H1 (cell line): ENCODE results near the gene HDAC7. TPM values are rescaled to one million over a fixed set of nuclear protein-coding genes. Genes with fewer than 3 reads are reported as not detected.

Experiments used
- CTCF ChIA-PET: fragments of 300-600 bp; sonication (Branson Sonifier 250); formaldehyde crosslinking; loops from one replicate; lab custom pipeline; 2021; ENCODE audit not compliant: partially characterized antibody; lab: Charles Lee
- POLR2A ChIA-PET: fragments of 300-600 bp; sonication (Branson Sonifier 250); formaldehyde crosslinking; loops from one replicate; lab custom pipeline; 2021; ENCODE audit warnings: inconsistent platforms; ENCODE audit not compliant: partially characterized antibody; lab: Charles Lee
- DNase-seq, 2 experiments: peaks; one replicate each; pipeline versions ENCODE4 v3.0.0 to v3.0.0-alpha.2; 2010 to 2022; ENCODE audit warnings: low spot score in 2 of 2, low read depth in 1 of 2, mixed read lengths in 1 of 2
- FAIRE-seq: peaks from 2 replicates; lab custom pipeline; 2011; peaks lifted over from hg19 to GRCh38; lab: Jason Lieb, UNC
- H2AFZ ChIP-seq: 2 replicates; pipeline ENCODE4 v1.8.1; 2012; ENCODE audit warnings: low read length, inconsistent platforms
- H2AK5ac ChIP-seq: 2 replicates; pipeline ENCODE4 v1.6.1; 2013; ENCODE audit warnings: low read depth, low read length
- H2BK120ac ChIP-seq: replicated peaks from 2 replicates; pipeline ENCODE3; 2013; ENCODE audit warnings: low read depth, low read length, inconsistent platforms
- H2BK12ac ChIP-seq: 2 replicates; pipeline ENCODE4 v1.6.1; 2013; ENCODE audit warnings: low read depth, low read length
- H2BK15ac ChIP-seq: 2 replicates; pipeline ENCODE4 v1.6.1; 2013; ENCODE audit warnings: low read length
- H2BK20ac ChIP-seq: 2 replicates; pipeline ENCODE4 v1.6.1; 2013; ENCODE audit warnings: low read length
- H2BK5ac ChIP-seq: 2 replicates; pipeline ENCODE4 v1.6.1; 2013; ENCODE audit warnings: low read depth, low read length
- H3K14ac ChIP-seq: 2 replicates; pipeline ENCODE4 v1.6.1; 2013; ENCODE audit warnings: inconsistent platforms; ENCODE audit not compliant: insufficient read length
- H3K18ac ChIP-seq: 2 replicates; pipeline ENCODE4 v1.6.1; 2013; ENCODE audit warnings: low read length; ENCODE audit errors: extremely low read depth
- H3K23ac ChIP-seq: 2 replicates; pipeline ENCODE4 v1.6.1; 2013; ENCODE audit warnings: inconsistent platforms; ENCODE audit not compliant: insufficient read length
- H3K23me2 ChIP-seq: 2 replicates; pipeline ENCODE4 v1.6.1; 2013; ENCODE audit warnings: low read depth, low read length
- H3K27ac ChIP-seq: 2 replicates; pipeline ENCODE4 v1.6.1; 2011; ENCODE audit warnings: low read depth, low read length, inconsistent platforms
- H3K27me3 ChIP-seq, 4 experiments: replicated peaks in 1 of 4; 1 replicate in 1 of 4; 2 replicates in 3 of 4; pipeline versions ENCODE4 v1.6.1 to v1.8.1; 2011 to 2013; ENCODE audit warnings: low read length in 3 of 4, mild to moderate bottlenecking in 3 of 4, inconsistent platforms in 2 of 4, mixed read lengths in 2 of 4, moderate library complexity in 1 of 4; ENCODE audit not compliant: control insufficient read depth in 3 of 4, insufficient read depth in 3 of 4; ENCODE audit errors: extremely low read depth in 1 of 4
- H3K36me3 ChIP-seq, 4 experiments: 2 replicates each; pipeline versions ENCODE4 v1.6.1 to v1.8.1; 2011 to 2013; ENCODE audit warnings: mild to moderate bottlenecking in 4 of 4, low read length in 3 of 4, moderate library complexity in 2 of 4, control low read depth in 1 of 4, inconsistent platforms in 1 of 4; ENCODE audit not compliant: insufficient read depth in 4 of 4, control insufficient read depth in 2 of 4
- H3K4ac ChIP-seq: replicated peaks from 2 replicates; pipeline ENCODE3; 2013; ENCODE audit warnings: low read length, low read depth, mixed read lengths, inconsistent platforms; ENCODE audit not compliant: insufficient read length
- H3K4me1 ChIP-seq, 4 experiments: replicated peaks in 1 of 4; 1 replicate in 1 of 4; 2 replicates in 3 of 4; pipeline versions ENCODE4 v1.6.1 to v1.8.1; 2011 to 2013; ENCODE audit warnings: low read length in 3 of 4, inconsistent platforms in 2 of 4, mixed read lengths in 1 of 4; ENCODE audit not compliant: insufficient read depth in 4 of 4, control insufficient read depth in 3 of 4
- H3K4me2 ChIP-seq, 2 experiments: 2 replicates each; pipeline versions ENCODE4 v1.6.1 to v1.8.1; 2011 to 2013; ENCODE audit warnings: low read depth in 2 of 2, low read length in 2 of 2, control low read depth in 1 of 2, inconsistent platforms in 1 of 2, mild to moderate bottlenecking in 1 of 2; ENCODE audit not compliant: insufficient read depth in 1 of 2
- H3K4me3 ChIP-seq, 4 experiments: fragments of 200-600, 300-600 bp in 1 of 4; sonication (generic), shearing (Covaris generic), sonication (Bioruptor Twin) in 1 of 4; 2 replicates each; pipeline versions ENCODE4 v1.5.1 to v1.8.1; 2011 to 2016; ENCODE audit warnings: low read length in 4 of 4, low read depth in 3 of 4, control low read depth in 2 of 4, inconsistent platforms in 2 of 4, mild to moderate bottlenecking in 2 of 4, mixed read lengths in 1 of 4, moderate library complexity in 1 of 4; ENCODE audit not compliant: insufficient read depth in 2 of 4; ENCODE audit errors: extremely low read depth in 1 of 4
- H3K56ac ChIP-seq: replicated peaks from 2 replicates; pipeline ENCODE3; 2013; ENCODE audit warnings: low read depth, mild to moderate bottlenecking, mixed read lengths, low read length, inconsistent platforms; ENCODE audit not compliant: insufficient read length
- H3K79me1 ChIP-seq: 2 replicates; pipeline ENCODE4 v1.6.1; 2013; ENCODE audit warnings: low read depth, low read length, control low read depth
- H3K79me2 ChIP-seq, 2 experiments: 2 replicates each; pipeline versions ENCODE4 v1.6.1 to v1.8.1; 2012 to 2013; ENCODE audit warnings: low read length in 2 of 2, mild to moderate bottlenecking in 2 of 2, inconsistent platforms in 1 of 2; ENCODE audit not compliant: insufficient read depth in 2 of 2, control insufficient read depth in 1 of 2
- H3K9ac ChIP-seq, 4 experiments: replicated peaks in 1 of 4; 1 replicate in 1 of 4; 2 replicates in 3 of 4; pipeline versions ENCODE4 v1.6.1 to v1.8.1; 2011 to 2013; ENCODE audit warnings: low read depth in 3 of 4, low read length in 3 of 4, control low read depth in 2 of 4, mild to moderate bottlenecking in 2 of 4, moderate library complexity in 2 of 4, inconsistent platforms in 1 of 4; ENCODE audit errors: extremely low read depth in 1 of 4
- H3K9me3 ChIP-seq, 2 experiments: 2 replicates each; pipeline versions ENCODE4 v1.6.1 to v1.8.1; 2012 to 2013; ENCODE audit warnings: mild to moderate bottlenecking in 2 of 2, moderate library complexity in 2 of 2, control low read depth in 1 of 2, inconsistent platforms in 1 of 2, low read depth in 1 of 2, low read length in 1 of 2, mixed read lengths in 1 of 2; ENCODE audit not compliant: insufficient read depth in 2 of 2
- H4K20me1 ChIP-seq, 2 experiments: replicated peaks in 1 of 2; 2 replicates each; pipeline versions ENCODE3 to v1.8.1; 2011 to 2013; ENCODE audit warnings: inconsistent platforms in 2 of 2, low read length in 2 of 2, mild to moderate bottlenecking in 1 of 2; ENCODE audit not compliant: insufficient read depth in 2 of 2, control insufficient read depth in 1 of 2
- H4K5ac ChIP-seq: 2 replicates; pipeline ENCODE4 v1.6.1; 2013; ENCODE audit warnings: low read length, low read depth, mixed read lengths, inconsistent platforms; ENCODE audit not compliant: insufficient read length
- H4K8ac ChIP-seq: 2 replicates; pipeline ENCODE4 v1.8.0; 2013; ENCODE audit warnings: mild to moderate bottlenecking, moderate library complexity, low read length, inconsistent platforms; ENCODE audit not compliant: insufficient read depth; ENCODE audit errors: extremely low read depth
- H4K91ac ChIP-seq: replicated peaks from 2 replicates; pipeline ENCODE3; 2013; ENCODE audit warnings: low read length, mixed read lengths, inconsistent platforms; ENCODE audit not compliant: insufficient read length
- BRCA1 ChIP-seq: IDR thresholded peaks from 2 replicates; pipeline ENCODE4 v1.6.1; 2012; ENCODE audit warnings: low read depth, low read length, improper control_type of control experiment
- CBX5 ChIP-seq: fragments of 300-800, 300-1000 bp; sonication (generic); IDR thresholded peaks from 2 replicates; pipeline ENCODE4 v1.7.1; 2016; ENCODE audit warnings: antibody characterized with exemption, low read length, low read depth
- CEBPB ChIP-seq: IDR thresholded peaks from 2 replicates; pipeline ENCODE4 v1.6.1; 2012; ENCODE audit warnings: low read depth, low read length
- CTBP2 ChIP-seq: IDR thresholded peaks from 2 replicates; pipeline ENCODE4 v1.7.0; 2011; ENCODE audit warnings: borderline replicate concordance, mild to moderate bottlenecking, moderate library complexity, mixed read lengths, low read length; ENCODE audit not compliant: insufficient read depth, insufficient read length
- FOSL1 ChIP-seq: IDR thresholded peaks from 2 replicates; pipeline ENCODE4 v1.6.1; 2011; ENCODE audit warnings: mild to moderate bottlenecking, low read depth, low read length, moderate library complexity; ENCODE audit not compliant: insufficient read depth
- GTF2F1 ChIP-seq: IDR thresholded peaks from 2 replicates; pipeline ENCODE4 v1.6.1; 2012; ENCODE audit warnings: low read depth, low read length, improper control_type of control experiment, borderline replicate concordance
- KDM5A ChIP-seq: fragments of 200-600 bp; IDR thresholded peaks from 2 replicates; pipeline ENCODE4 v1.7.1; 2012; ENCODE audit warnings: mild to moderate bottlenecking, low read length, inconsistent platforms, mixed read lengths
- NANOG ChIP-seq: IDR thresholded peaks from 2 replicates; pipeline ENCODE4 v1.6.1; 2011; ENCODE audit warnings: low read length, low read depth, mild to moderate bottlenecking, inconsistent platforms; ENCODE audit not compliant: insufficient read depth, poor library complexity, severe bottlenecking
- PHF8 ChIP-seq: fragments of 200-600 bp; sonication (generic); conservative IDR thresholded peaks from 2 replicates; pipeline ENCODE4 v1.7.1; 2012; ENCODE audit warnings: low read depth, mild to moderate bottlenecking, inconsistent platforms, low read length, moderate library complexity
- RNF2 ChIP-seq: fragments of 200-900, 300-1000 bp; sonication (generic); IDR thresholded peaks from 2 replicates; pipeline ENCODE4 v1.7.1; 2016; ENCODE audit warnings: borderline replicate concordance, low read depth, mild to moderate bottlenecking, antibody characterized with exemption, low read length; ENCODE audit not compliant: poor library complexity, severe bottlenecking; ENCODE audit errors: missing control alignments
- SUZ12 ChIP-seq: fragments of 200-600 bp; sonication (generic); IDR thresholded peaks from 2 replicates; pipeline ENCODE4 v1.6.1; 2012; ENCODE audit warnings: mild to moderate bottlenecking, inconsistent platforms, low read length, moderate library complexity, mixed read lengths
- TAF7 ChIP-seq: optimal IDR thresholded peaks from 2 replicates; pipeline ENCODE3; 2011; ENCODE audit warnings: low read depth, mild to moderate bottlenecking, inconsistent platforms, low read length, moderate library complexity, borderline replicate concordance
- WGBS, 2 experiments: shearing (Covaris generic) in 1 of 2; methylation state at CpG; one replicate each; pipeline versions ENCODE4 v1.1.6 to v1.1.7; 2013 to 2015; ENCODE audit warnings: low lambda C conversion rate in 2 of 2, mixed read lengths in 2 of 2, inconsistent platforms in 1 of 2, low coverage in 1 of 2, missing lambda C conversion rate in 1 of 2; ENCODE audit not compliant: insufficient replicate concordance in 2 of 2, insufficient coverage in 1 of 2, insufficient read length in 1 of 2; ENCODE audit errors: extremely low coverage in 1 of 2, missing lambda C conversion rate in 1 of 2; 5-methylcytosine and 5-hydroxymethylcytosine counted together
- polyA plus RNA-seq, 7 experiments: library from polyadenylated mRNA; depleted of rRNA in 3 of 7; stranded (reverse) in 5 of 7; unstranded in 2 of 7; fragments of >200 nt in 5 of 7; fragments of 200-250 nt in 2 of 7; gene quantifications; 1 replicate in 5 of 7; 2 replicates in 1 of 7; 4 replicates in 1 of 7; pipeline versions ENCODE4 v1.2.1 to v1.2.3, GENCODE V29; 2011 to 2013; ENCODE audit warnings: missing spikeins in 2 of 7, mixed read lengths in 2 of 7
- total RNA-seq: library from RNA; stranded (reverse); fragmentation: NEBNext Ultra II Directional; extraction: Animal tissue kit (Norgen Biotek cat#: 25700); gene quantifications from 2 replicates; pipeline ENCODE4 v1.2.1, GENCODE V29; 2021
- TF ChIP-seq, protein P1 (sequence below): IDR thresholded peaks from 2 replicates; pipeline ENCODE4 v1.6.1; 2012; ENCODE audit warnings: inconsistent platforms

HDAC7 gene
- total and polyA plus RNA-seq, 2 of the 8 experiments (the other 6 are each of a cell fraction or from before 2014, with no cell fraction given), result 25.5 to 84.9 TPM

DNA sequence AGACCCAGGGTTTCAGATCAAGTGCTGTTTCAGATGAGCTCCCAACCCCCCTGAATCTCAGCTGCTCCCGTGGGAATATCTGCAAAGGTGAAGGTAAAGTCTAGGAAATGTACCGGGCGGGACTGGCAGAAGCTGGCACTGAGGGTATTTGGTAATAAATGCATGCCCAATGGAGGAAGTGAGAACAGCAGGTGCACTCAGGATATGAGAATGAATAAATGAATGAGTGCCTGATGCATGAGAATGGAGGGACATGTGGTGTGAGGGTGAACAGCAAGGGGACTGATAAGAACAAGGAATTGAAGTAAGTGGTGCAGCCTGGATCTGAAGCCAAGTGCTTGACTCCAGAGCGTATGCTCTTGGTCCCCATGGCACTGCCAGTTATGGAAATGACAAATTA lies 72.6 kb downstream of the HDAC7 start:
- no peak overlapping the region for H4K5ac ChIP-seq
- TF ChIP-seq KDM5A, result no peak
- TF ChIP-seq CTBP2, result no peak
- TF ChIP-seq BRCA1, result no peak
- TF ChIP-seq CEBPB, result no peak
- no peak for TF ChIP-seq FOSL1
- no peak for TF ChIP-seq NANOG
- no peak for TF ChIP-seq TAF7
- no peak for TF ChIP-seq GTF2F1
- TF ChIP-seq PHF8, result no peak
- TF ChIP-seq, protein P1, sequence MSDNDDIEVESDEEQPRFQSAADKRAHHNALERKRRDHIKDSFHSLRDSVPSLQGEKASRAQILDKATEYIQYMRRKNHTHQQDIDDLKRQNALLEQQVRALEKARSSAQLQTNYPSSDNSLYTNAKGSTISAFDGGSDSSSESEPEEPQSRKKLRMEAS, result no peak
- TF ChIP-seq CBX5, result no peak
- no peak for TF ChIP-seq RNF2
- TF ChIP-seq SUZ12, result no peak

More for the DNA sequence above, 72.6 kb downstream of the HDAC7 start:
- H2AFZ ChIP-seq, result no peak overlapping the region
- H2BK5ac ChIP-seq, result no peak overlapping the region
- H3K18ac ChIP-seq, result no peak overlapping the region
- no peaks in the 10 kb centered on the region for H3K9me3 ChIP-seq
- CTCF ChIA-PET, result interaction anchor here (1.0 to 64.6 kb wide), 8 partner anchors 4 to 91 kb away, joined by 3 to 2442 read pairs (median 8); partner anchors contain the start of genes ENDOU, RAPGEF3 and SLC48A1
- no peak overlapping the region for H3K4me2 ChIP-seq
- H2BK12ac ChIP-seq, result no peak overlapping the region
- H3K79me2 ChIP-seq, result no peaks in the 10 kb centered on the region
- H3K36me3 ChIP-seq, result no peaks in the 10 kb centered on the region
- H2BK120ac ChIP-seq, result no peak overlapping the region
- no peak overlapping the region for H3K56ac ChIP-seq
- POLR2A ChIA-PET, result interaction anchor here (1.5 to 7.4 kb wide), 4 partner anchors 10 to 34 kb away, joined by 3 to 62 read pairs (median 7); partner anchors contain the start of gene RAPGEF3
- H4K20me1 ChIP-seq, result no peaks in the 10 kb centered on the region
- no peak overlapping the region for H3K4ac ChIP-seq
- no peak overlapping the region for H3K23ac ChIP-seq
- no peak for FAIRE-seq
- H3K4me1 ChIP-seq, result peaks cover 0 to 7% (median 2%) of the 10 kb centered on the region in 4 experiments; a peak in 3 of 7 replicates
- H3K27ac ChIP-seq, result no peak overlapping the region
- no peaks in the 10 kb centered on the region for H3K79me1 ChIP-seq
- H3K14ac ChIP-seq, result no peak overlapping the region
- DNase-seq, result no peak
- no peak overlapping the region for H4K91ac ChIP-seq
- no peak overlapping the region for H4K8ac ChIP-seq
- H3K9ac ChIP-seq, result no peak overlapping the region
- H3K23me2 ChIP-seq, result no peaks in the 10 kb centered on the region; the same call in 1 of the 2 replicates
- no peak overlapping the region for H2BK15ac ChIP-seq
- H3K27me3 ChIP-seq, result no peaks in the 10 kb centered on the region
- 90% methylated on average over 4 of the region's 4 CpGs; no CpG with 5 or more reads in 1 of the 2 experiments for whole genome bisulfite sequencing, 2 experiments
- H2BK20ac ChIP-seq, result no peak overlapping the region
- no peak overlapping the region for H2AK5ac ChIP-seq
- no peak overlapping the region for H3K4me3 ChIP-seq
